HG03103 (cell line): ENCODE results near the gene ATP1A4.

ENCODE experiments used
- ATAC-seq: cut with Tn5 transposase; IDR thresholded peaks from one replicate; pipeline ENCODE4 v1.9.1; 2021; ENCODE audit warnings: low read depth; ENCODE audit not compliant: unreplicated experiment

ATP1A4 gene

GRCh38 chr1:160220301-160220700 is 68.9 kb downstream of the ATP1A4 start:
- no peak for ATAC-seq

- ATAC-seq = no peak
Observed at GRCh38 chr1:160221089-160221488, 69.7 kb downstream of the ATP1A4 start.

- ATAC-seq = no peak
Observed at GRCh38 chr1:160222546-160222945, 71.1 kb downstream of the ATP1A4 start.

GRCh38 chr1:160224606-160225005 is 73.2 kb downstream of the ATP1A4 start:
- ATAC-seq = no peak

GRCh38 chr1:160225345-160225744 is 73.9 kb downstream of the ATP1A4 start:
- no peak for ATAC-seq

GRCh38 chr1:160226623-160227022 is 75.2 kb downstream of the ATP1A4 start:
- ATAC-seq = no peak

- ATAC-seq = no peak
Observed at GRCh38 chr1:160227034-160227433, 75.6 kb downstream of the ATP1A4 start.

GRCh38 chr1:160227561-160227960 is 76.2 kb downstream of the ATP1A4 start:
- no peak for ATAC-seq

GRCh38 chr1:160228431-160228830 is 77.0 kb downstream of the ATP1A4 start:
- no peak for ATAC-seq

- ATAC-seq = no peak
Observed at GRCh38 chr1:160232911-160233310, 81.5 kb downstream of the ATP1A4 start.
